ENCODE data around the gene VPS51. TPM values are rescaled to one million over a fixed set of nuclear protein-coding genes. Genes with fewer than 3 reads are reported as not detected.

VPS51 gene
- total and polyA plus RNA-seq, 2 of the 13 experiments (the other 11 are each of a cell fraction or from before 2014, with no cell fraction given), result 76.3 to 90.6 TPM

GRCh38 chr11:65134240-65134951, 38.4 kb downstream of the VPS51 start, which contains the start of gene SYVN1 (continued):
- no peak for TF ChIP-seq ZNF18 (CRISPR knock-in tag; IDR thresholded peaks at IDR 0.05; ENCODE audit: insufficient replicate concordance)
- no peak for TF ChIP-seq HNRNPH1 (optimal IDR thresholded peaks at IDR 0.05; ENCODE audit: low read depth, low read length)
- TF ChIP-seq ARHGAP35 (CRISPR knock-in tag; IDR thresholded peaks at IDR 0.05; ENCODE audit: borderline replicate concordance), result peak; percentile 73; the same call in 1 of the 2 replicates
- peak; percentile 50; the same call in 1 of the 2 replicates for TF ChIP-seq ZNF792 (CRISPR knock-in tag; IDR thresholded peaks at IDR 0.05)
- TF ChIP-seq RBFOX2 (IDR thresholded peaks at IDR 0.05; ENCODE audit: low read depth, low read length), result peak; percentile 97
- TF ChIP-seq PAX8 (CRISPR knock-in tag; IDR thresholded peaks at IDR 0.05; ENCODE audit: borderline replicate concordance), result peak; percentile 88; the same call in 1 of the 2 replicates
- TF ChIP-seq SNAPC5 (CRISPR knock-in tag; IDR thresholded peaks at IDR 0.05; ENCODE audit: borderline replicate concordance), result no peak
- no peak for TF ChIP-seq CAMTA2 (CRISPR knock-in tag; IDR thresholded peaks at IDR 0.05; ENCODE audit: borderline replicate concordance)
- peak; percentile 31; the same call in 1 of the 2 replicates for TF ChIP-seq NFE2L1 (CRISPR knock-in tag; IDR thresholded peaks at IDR 0.05; ENCODE audit: borderline replicate concordance)
- TF ChIP-seq HNF1B (CRISPR knock-in tag; IDR thresholded peaks at IDR 0.05), result peak; percentile 48
- no peak for TF ChIP-seq MBNL3 (CRISPR knock-in tag; conservative IDR thresholded peaks at IDR 0.05)
- peak; percentile 45 for TF ChIP-seq ZNF609 (CRISPR knock-in tag; IDR thresholded peaks at IDR 0.05; ENCODE audit: borderline replicate concordance)
- no peak; the same call in none of the 2 replicates for TF ChIP-seq EED (CRISPR knock-in tag; IDR thresholded peaks at IDR 0.05)
- TF ChIP-seq TIGD3 (CRISPR knock-in tag; IDR thresholded peaks at IDR 0.05; ENCODE audit: borderline replicate concordance), result 0 out of 2 replicates have a peak, but pooled peaks have one; percentile 6
- no peak for TF ChIP-seq NFYC (CRISPR knock-in tag; IDR thresholded peaks at IDR 0.05)
- TF ChIP-seq MEIS1 (CRISPR knock-in tag; IDR thresholded peaks at IDR 0.05; ENCODE audit: borderline replicate concordance), result peak; percentile 78; the same call in 1 of the 2 replicates
- peak; percentile 33; the same call in 1 of the 2 replicates for TF ChIP-seq ZSCAN31 (CRISPR knock-in tag; IDR thresholded peaks at IDR 0.05; ENCODE audit: low read depth)
- no peak for TF ChIP-seq CC2D1A (CRISPR knock-in tag; IDR thresholded peaks at IDR 0.05)
